NK-92 treated with Interleukin-12 subunit alpha and Interleukin-12 subunit beta, amount 100 ng/mL, for 24 hours (cell line): ENCODE measurements around the gene PIP5K1B.

ENCODE experiments used
- DNase-seq: peaks from one replicate; lab custom pipeline; 2025; lab: John Stamatoyannopoulos, UW

PIP5K1B gene

DNA sequence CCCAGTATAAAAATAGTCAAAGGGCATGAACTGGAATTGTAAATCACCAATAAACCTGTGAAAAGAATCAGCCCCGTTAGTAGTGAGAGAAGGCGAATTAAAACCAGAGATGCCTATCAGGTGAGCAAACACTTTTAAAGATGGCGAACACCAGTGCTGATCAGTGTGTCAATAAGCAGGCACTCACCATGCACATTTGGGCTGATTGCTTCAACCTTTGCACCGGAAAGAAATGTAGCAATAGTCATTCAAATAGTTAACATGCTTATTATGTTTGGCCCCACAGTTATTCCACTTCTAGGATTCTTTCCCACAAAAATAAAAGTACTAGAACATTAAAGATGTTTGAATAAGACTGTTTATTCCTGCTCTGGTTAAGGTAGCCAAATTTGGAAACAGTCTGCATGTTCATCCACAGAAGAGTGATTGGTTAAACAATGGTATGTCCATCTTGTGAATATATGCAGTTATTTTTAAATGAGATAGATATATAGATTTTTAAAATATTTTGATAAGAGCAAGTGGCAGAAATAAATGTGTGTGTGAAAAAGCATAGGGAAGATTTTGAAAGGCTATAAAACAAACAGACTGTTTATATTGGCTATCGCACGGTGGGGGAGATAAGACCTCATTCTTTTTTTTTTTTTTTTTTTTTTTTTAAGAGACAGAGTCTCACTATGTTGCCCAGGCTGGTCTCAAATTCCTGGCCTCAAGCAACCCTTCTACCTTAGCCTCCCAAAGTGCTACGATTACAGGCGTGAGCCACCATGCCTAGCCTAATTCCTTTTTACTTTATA, 112.2 kb downstream of the PIP5K1B start:
- DNase-seq: no peak

DNA sequence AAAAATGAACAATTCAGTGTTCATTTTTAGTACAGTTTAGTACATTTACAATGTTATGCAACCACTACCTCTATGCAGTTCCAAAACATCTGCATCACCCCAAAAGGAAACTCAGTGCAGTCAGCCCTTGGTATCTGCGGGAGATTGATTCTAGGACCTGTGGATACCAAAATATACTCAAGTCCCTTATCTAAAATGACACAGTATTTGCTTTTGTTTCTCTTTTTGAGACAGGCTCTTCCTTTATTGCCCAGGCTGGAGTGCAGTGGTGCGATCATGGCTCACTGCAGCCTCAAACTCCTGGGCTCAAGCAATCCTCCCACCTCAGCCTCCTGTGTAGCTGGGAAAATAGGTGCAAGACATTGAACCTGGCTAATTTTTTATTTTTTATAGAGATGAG, 114.0 kb downstream of the PIP5K1B start:
- DNase-seq: no peak

DNA sequence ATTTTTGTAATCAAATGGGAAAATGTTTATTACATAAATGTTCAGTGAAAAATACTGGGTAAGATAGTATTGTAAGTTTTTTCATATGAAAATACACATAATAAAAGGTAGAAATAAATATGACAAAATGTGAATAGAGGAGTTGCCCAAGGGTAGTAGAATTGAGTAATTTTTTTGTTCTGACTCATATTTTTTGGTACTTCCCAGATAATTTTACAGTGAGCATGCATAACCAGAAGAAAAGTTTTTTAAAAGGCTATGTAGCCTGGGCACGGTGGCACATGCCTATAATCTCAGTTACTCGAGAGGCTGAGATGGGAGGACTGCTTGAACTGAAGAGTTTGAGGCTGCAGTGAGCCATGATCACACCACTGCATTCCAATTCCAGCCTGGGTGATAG, 116.9 kb downstream of the PIP5K1B start:
- DNase-seq: no peak

GRCh38 chr9:68822596-68823165, 117.6 kb downstream of the PIP5K1B start:
- DNase-seq: no peak

DNA sequence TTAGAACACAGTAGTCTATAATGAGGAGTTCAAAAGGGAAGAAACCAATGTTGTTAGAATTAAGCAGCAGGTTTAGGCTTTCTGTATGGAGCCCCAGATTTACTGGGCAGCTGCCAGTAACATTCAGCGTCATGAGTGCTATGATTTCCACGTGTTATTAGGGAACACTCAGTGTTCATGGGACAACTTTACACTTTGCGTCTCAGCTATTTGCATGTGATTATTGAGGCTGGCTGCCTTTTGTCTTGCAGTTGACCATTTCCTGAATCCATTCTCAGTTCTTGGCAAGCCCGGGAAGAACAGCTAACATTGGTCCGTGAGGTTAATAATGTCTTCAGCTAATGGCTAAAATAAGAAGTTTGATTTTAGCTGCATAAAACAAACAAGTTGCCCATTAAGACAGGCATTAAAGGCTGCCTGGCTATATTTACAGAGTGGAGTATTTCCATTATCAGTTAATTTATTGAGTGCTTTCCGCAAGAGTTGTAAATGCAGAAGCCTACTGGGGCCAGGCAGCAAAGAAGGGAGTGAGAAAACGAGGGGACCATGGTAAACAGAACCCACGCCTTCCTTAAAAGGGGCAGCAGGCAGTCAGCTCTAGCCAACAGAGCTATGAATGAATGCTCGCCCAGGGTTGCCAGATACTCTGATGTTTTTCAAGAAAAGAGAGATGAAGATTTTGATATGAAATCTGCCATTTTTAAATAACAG, 120.9 kb downstream of the PIP5K1B start:
- DNase-seq: no peak

- no peak for DNase-seq
These were observed 123.1 kb downstream of the PIP5K1B start for GRCh38 chr9:68827837-68828744.

DNA sequence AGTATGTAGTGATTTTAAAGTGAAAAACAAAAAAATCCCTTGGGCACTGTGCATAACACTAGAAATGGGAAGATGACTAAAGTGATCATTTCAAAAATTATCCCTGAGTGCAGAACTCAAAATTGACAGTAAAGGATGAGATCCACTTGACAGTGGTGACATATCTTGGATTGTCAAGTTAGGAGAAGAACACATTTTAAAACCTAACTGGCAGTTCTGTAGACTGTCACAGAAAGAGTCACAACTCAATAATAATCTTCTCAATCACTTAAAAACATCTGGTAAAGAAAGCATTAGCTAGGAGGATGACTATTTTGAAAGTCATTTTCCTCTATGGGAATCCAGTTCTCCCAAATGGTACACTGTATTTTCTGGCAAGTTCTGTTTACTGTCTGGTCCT, 127.1 kb downstream of the PIP5K1B start:
- no peak for DNase-seq

- DNase-seq: no peak
These were observed 128.0 kb downstream of the PIP5K1B start for GRCh38 chr9:68832861-68833518.

DNA sequence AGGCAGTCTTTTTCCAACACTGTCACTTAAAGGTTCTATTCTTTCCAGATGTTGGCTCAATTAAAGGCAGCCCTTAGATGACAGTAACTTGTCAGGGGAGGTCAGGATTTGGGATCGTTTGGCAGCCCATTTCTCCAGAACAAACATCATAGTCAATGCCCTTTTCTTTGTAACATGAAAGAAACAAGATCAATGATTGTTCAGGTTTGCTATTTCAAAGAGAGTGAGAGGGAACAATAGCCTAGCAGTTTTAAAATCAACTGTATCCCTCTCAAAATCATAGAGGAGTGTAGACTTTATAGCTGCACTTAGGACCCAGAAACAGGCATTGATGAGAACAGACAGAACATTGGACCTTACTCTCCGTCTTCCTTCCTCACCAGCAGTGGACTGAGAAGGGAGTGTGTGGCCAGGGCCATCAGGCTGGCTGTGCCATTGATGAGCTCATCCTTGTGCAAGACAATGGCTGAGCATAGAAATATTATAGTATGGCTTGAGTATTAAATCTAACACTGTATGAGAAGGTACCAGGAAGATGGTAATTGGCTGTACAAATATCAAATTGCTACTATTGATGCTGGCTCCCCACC, 130.0 kb downstream of the PIP5K1B start:
- no peak for DNase-seq

- no peak for DNase-seq
These were observed 131.7 kb downstream of the PIP5K1B start for GRCh38 chr9:68836788-68837187.

- no peak for DNase-seq
These were observed 133.2 kb downstream of the PIP5K1B start for GRCh38 chr9:68838245-68838644.

DNA sequence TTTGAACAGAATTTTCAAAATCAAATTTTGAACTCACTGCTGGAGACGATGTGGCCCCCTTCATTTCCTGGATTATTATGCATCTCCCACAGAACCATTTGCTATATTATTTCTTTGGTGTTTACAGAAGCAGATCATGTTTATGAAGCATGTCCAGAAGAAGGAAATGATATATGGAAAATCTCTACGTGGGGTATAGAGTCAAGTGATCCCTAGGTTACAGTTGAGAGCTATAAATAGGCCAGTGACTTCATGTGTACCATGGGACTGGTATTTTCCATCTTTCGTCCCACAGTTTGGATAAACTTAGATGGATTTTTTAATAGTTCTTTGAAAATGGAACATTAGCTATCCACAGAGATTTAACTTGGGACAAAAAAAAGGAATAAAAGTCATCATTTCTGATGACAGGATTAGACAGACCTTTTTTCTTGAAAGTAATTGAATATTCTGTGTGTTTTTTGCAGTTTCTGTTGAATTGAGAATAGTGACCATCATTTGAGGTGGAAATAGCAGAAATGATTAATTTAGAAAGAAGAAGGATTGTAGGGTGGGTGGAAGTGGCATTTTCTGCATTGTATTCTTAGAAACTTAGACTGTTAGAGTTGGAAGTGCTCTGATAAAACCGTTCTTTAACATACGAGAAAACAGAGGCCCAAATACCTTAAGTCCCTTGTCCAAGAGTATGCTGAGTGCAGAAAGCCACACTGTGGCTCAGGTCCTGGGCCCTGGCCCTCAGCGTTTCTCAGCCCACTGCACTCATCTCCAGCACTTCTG, 136.4 kb downstream of the PIP5K1B start:
- DNase-seq: no peak

DNA sequence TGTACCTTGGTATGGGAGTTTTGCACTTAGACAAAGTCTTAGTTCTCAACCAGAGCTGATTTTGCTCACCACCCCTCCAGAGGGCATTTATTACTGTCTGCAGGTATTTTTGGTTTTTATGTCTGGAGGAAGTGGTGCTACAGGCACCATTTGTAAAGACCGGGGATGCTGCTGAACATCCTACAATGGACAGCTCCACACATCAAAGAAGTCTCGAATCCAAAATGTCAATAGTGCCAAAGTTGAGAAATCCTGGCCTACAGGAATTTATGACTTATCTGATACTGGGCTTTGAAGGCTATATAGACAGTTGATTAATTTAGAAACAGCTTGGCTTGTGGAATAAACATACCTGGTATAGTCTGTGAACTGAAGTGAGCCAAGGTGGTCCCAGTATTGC, 137.5 kb downstream of the PIP5K1B start:
- DNase-seq: no peak

DNA sequence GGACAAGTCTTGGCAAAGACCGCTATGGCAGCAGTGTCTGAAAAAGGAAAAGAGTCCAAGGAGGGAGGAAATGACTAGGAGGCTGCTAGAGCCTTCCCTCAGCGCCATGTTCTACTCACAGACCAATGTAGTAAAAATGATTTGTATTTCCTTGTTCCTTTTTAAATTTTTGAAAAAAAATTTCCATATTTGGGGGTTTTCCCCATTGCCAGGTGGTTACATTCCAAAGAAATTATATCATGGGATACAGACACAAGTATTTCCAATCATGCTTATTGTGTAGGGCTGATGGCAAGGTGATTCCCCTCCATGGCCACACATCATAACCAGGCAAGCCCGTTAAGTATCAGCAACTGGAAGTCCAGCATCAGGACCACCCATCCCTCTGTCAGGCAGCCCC, 138.2 kb downstream of the PIP5K1B start:
- DNase-seq: no peak

DNA sequence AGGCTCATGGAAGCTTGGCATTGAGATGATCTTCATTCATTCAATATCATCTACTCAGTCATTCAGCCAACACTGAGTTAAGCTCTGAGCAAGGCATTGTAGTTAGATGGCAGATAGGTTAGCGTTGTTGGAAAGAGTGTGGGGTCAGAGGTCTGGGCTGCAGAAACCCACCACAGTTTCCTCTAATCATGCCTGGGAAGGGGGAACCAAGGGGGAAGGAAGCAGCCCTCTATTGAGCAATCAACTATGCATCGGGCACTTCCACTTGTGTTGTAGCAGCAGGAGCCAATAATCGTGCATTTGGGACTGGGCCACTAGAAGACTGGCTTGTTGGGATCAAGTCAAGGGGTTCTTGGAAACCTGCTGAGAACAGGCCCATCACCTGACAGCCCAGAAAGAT, 139.1 kb downstream of the PIP5K1B start:
- no peak for DNase-seq

GRCh38 chr9:68844631-68845612, 139.9 kb downstream of the PIP5K1B start:
- DNase-seq: no peak

DNA sequence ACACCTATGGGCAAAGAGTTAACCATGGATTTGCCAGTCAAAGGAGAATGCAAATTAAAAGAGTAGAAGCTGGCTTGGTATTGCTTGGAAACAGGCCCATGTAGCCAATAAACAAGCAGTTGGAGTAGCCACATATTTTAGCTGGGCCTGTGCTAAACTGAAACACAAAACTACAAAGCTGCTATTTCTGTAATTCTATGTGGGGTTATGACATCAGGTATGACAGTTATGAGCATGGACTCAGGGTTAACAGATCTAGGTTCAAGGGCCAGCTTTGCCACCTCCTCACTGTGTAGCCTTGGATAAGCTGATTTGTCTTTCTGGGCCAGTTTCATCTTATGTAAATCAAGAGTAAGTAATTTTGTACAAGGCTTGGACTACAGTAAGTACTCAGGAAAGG, 142.7 kb downstream of the PIP5K1B start:
- no peak for DNase-seq

GRCh38 chr9:68851657-68852056, 146.6 kb downstream of the PIP5K1B start:
- DNase-seq: no peak

- no peak for DNase-seq
These were observed 147.9 kb downstream of the PIP5K1B start for GRCh38 chr9:68852941-68853340.
